Measurements from ENCODE around the gene EML2.
"Not testable (repeated sequence)": the region's sequence is repeated elsewhere in the genome, so short reads cannot be mapped to it uniquely, and the experiment has no call there.

EML2 gene

DNA sequence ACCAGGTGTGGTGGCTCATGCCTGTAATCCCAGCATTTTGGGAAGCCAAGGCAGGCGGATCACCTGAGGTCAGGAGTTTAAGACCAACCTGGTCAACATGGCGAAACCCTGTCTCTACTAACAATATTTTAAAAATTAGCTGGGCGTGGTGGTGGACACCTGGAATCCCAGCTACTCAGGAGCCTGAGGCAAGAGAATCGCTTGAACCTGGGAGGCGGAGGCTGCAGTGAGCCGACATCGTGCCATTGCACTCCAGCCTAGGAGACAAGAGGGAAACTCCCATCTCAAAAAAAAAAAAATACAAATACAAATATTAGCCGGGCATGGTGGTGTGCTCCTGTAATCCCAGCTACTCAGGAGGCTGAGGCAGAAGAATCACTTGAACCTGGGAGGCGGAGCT is 24.1 kb downstream of the EML2 start:
- not testable (repeated sequence) for DNase-seq

DNA sequence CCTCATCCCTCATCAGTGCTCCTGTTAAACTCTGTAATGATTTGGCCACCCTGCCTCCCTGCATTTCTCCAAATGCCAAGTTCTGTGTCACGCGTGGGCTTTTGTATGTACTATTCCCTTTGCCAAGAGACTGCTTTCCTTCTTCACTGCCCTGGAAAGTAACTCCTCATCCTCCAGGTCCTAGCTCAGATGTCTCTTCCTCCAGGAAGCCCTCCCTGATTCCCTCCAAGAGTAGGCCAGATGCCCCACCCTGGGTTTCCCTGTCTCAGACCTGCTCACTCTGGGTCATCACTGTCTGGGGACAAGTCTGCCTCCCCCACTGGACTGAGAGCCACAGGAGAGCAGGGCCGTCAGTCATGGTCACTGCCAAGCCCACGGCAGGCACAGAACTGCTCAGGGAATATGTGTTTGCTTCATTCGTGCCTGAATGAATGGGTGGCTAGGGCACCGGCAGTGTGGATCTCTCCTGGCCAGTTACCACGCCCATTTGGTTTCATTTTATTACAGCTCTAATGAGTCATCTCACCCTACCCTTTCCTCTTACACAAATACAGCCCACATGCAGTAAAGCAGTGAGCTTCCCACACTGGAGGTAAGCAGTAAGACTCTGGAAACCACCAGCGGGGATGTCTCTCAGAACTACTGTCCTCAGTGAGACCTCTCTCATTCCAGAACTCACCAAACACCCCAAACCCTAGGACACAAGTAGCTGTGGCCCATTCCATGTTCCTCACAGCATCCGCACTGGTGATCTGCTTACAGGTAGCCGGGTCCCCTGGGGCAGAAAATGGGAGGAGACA is 25.1 kb downstream of the EML2 start:
- peak; percentile 41 for DNase-seq

DNA sequence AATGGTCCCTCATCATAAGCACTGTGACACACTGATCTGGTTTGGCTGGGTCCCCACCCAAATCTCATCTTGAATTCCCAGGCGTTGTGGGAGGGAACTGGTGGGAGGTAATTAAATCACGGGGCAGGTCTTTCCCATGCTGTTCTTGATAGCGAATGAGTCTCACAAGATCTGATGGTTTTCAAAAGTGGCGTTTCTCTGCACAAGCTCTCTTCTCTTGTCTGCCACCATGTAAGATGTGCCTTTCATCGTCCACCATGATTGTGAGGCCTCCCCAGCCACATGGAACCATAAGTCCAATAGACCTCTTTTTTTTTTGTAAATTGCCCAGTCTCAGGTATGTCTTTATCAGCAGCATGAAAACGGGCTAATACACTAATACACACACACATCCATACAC is 30.2 kb downstream of the EML2 start:
- no peak for DNase-seq

DNA sequence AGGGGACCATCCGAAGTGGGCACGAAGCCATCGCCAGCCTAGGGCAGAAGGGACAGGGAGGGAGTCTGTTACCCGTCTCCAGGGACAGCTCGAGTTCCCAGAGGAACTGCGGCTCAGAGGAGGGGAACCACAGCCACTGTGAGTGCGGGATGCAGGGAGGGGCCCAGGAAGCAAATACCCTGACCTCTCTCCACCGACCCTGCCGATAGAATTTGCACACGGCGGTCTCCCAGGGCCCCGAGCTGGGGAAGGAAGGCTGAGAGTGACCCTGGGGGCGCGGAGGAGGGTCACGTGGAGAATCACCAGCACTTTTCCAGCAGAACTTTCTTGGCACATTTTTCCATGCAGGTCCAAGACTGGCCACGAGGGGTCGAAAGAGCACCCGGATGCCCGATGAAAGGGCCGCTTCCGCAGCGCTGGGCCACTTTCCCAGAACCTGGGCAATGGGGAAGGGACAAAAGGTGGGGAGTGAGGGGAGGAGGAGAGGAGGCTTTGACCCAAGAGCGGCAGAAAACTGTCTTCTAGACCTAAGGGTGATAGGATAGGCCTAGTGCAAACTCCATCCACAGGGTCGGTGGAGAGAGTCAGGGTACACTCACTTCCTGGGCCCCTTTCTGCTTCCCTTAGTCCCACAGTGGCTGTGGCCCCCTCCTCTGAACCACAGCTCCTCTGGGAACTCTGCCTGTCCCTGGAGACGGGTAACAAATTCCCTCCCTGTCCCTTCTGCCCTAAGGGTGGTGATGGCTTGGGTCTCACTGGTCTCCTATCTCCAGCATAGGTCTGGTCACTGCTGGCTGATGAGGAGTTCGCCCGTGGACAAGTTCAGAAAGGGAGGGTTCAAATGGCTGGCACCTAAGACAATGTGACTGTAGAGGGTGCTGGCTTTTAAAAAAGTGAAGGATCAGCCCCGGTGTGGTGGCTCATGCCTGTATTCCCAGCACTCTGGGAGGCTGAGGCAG is 31.8 kb downstream of the EML2 start:
- peak; percentile 46 for DNase-seq

DNA sequence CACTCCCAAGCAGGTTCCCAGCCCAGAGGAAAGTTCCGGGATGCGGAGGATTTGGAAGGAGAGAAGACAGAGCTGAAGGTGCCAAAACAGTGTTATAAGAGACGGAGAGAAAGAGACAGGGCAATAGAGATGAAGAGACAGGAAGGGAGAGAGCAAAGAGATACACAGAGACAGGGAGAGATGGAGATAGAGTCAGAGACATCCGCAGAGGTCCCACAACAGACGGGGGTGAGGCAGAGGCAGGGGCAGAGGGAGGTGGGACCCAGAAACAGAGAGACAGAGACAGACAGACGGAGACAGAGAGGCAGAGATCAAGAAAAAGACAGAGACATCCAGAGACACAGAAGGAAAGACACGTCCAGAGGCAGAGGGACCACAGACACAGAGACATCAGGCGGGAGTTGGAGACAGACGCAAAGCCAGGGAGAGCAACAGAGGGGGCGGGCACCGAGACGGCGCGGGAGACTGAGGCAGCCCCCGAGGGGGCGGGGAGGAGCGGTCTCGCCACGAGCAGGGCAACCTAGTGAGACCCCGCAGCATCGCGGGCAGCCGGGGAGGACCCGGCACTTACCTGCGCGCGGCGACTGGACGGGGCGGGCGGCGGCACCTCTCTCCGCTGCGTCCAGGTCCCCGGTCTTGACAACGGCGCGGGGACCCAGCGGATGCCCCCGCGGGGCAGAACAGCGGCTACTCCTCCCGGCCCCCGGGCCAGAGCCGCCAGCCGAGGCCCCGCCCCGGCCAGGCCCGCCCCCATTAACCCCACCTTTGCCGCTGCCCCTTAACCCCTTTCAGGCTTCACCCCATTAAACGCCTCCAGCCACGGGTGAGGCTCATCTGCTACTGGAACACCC is 37.4 kb downstream of the EML2 start, which contains the start of gene GPR4:
Gene GPR4, minus strand, starts transcription at position 689 of the 851 bp plus-strand sequence. CDS start 10,346 bp downstream, outside the sequence.
- no peak for DNase-seq

DNA sequence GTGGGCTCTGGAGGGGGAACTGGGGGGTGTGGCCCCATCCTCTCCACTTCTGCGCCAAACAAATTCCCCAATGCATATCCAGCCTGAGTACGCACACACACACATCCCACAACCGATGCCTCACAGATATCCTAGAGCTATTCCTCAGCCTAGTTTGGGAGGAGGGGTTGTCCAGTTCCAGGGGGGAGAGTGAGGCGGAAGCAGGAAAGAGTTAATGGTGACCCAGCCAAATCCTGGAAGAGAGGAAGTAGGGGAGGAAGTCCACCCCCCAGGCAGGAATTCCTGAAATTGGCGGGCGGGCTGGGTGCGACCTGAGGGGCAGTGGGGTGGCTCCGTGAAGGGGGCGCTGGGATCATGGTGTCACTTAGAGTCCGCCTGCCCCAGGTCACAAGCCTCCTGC is 38.1 kb downstream of the EML2 start:
- no peak for DNase-seq

DNA sequence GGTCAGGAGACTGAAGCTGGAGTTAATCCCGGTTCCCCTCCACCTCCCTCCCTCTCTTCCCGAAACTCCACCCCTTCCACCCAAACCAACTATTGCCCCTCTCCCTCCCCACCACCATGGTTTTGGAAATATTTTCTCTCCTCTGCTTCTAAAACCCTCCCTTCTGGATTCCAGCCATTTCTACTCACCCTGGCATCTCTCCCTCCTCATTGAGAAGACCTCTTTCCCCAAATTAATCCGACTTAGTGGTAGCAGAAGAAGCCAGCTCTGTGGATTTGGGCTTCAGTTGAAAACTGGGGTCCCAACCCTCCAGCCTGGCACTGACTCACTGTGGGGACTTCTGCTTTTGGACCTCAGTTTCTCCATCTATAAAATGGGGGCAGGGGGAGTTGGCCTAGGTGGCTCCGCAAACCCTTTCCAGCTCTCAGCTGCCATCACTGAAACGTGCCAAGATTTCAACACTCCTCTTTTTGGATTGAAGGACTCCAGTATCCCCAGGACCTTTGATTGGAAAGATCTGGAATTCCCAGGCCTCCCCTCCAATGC is 38.8 kb downstream of the EML2 start:
- DNase-seq: no peak

DNA sequence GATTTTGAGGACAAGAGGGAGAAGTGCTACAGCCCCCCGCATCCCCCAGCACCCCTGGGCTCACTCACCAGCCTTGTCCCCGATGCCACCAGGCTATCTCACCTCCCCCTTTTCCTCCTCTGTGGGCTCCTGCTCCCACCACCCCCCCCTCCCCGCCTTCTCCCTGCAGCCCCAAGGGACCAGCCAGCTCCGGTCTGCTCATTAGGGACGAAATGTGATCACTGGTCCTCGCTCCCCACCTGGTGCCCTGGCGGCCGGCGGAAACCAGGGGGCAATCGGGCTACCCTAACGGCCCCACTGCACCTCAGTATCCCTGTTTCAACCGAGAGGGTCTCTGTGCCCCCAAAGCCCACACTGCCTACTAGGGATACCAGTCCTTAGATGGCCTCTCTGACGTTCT is 39.9 kb downstream of the EML2 start:
- DNase-seq: no peak

DNA sequence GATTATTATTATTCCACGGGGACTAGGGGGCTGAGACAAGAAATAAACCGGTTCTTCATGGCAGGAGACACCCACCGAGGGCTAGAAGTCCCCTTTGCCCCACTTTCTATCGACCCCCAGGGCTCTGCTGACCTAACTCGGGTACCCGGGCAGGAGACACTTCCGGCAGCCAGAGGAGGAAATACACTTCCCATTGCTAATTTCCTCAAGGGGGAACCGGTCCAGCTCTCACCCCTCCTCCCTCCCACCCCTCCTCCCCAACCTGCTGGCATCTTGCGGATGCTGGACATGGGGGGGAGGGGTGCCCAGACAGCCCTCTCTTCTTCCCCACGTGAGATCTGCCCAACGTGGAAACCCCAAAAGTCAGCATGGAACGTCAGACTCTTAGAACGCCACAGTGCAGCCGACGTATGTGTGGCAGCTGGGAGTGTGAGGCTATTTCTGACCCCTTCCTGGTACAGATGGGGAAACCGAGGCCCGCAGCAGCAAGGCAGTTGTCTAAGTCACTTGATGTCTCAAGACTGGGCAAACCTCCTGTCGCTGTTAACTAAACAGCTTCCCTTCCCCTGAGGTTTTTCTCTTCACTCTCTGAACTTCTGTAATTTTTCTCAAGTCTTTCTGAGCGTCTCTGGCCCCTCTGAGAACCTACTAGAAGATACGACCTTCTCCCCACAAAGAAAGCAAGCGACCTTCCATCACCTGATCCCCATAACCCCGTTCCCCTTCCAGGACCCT is 40.8 kb downstream of the EML2 start:
- DNase-seq: peak; percentile 17

DNA sequence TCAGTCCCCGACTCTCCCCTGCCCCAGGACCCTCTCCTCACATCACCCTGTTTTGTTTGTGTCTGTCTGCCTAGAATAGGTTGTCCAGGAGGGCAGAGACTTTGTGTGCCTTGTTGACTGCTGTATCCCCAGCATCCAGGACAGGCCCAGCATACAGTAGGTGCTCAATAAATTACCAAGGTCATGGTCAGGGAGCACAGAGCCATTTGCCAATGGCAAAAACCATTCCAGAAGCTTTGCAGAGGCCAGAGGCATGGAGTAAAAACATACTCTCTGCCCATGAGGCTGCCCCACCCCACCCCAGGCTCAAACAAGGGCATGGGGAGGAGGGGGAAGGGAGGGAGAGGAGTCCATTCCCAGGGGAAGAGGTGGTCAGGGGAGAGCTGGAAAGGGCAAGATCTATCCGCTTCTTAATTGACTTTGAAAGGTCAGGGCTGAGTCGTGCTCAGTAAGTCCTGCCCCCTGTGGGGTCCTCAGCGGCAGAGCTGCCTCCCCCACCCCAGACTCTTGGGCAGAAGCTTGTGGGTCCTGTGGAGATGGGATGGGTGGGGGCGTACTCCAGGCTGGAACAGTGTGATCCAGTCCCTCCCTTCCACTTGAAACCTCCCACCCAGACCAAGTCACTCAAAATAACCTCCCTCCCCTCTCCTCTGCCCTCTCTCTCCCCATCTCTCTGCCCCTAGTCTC is 41.6 kb downstream of the EML2 start:
- no peak for DNase-seq

DNA sequence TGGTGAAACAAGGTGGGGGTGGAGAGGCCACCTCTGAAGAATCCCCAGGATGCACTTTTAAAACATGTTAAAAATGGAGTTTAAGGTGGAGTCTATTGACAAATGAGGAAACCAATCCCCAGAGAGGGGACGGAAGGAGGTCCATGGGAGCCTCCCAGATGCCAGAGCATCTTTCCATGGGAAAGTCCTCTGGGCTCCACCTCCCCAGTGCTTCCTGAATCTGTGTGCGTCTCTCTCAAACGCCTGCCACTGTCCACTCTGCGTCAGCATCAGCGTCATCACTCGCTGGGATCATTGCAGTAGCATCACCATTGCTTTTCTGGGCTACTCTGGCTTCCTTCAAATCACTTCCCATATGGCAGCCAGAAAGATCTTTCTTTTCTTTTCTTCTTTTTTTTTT is 43.4 kb downstream of the EML2 start:
- DNase-seq: no peak

DNA sequence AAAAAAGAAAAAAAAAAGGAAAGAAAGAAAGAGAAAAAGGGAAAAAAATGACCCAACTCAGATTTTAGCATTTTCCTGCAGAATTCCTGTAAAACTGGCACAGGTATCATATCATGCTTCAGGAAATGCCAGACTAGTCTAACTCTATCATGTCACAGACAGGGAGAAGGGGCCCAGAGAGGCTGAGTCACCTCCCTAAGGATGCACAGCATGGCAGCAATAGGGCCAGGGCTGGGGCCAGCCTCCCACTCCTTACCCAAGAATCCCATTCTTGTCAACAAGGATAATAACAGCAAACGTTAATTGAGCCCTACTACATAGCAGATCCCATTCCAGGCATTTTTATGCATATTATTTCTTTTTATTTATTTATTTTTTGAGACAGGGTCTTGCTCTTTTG is 45.7 kb downstream of the EML2 start:
- DNase-seq: no peak

DNA sequence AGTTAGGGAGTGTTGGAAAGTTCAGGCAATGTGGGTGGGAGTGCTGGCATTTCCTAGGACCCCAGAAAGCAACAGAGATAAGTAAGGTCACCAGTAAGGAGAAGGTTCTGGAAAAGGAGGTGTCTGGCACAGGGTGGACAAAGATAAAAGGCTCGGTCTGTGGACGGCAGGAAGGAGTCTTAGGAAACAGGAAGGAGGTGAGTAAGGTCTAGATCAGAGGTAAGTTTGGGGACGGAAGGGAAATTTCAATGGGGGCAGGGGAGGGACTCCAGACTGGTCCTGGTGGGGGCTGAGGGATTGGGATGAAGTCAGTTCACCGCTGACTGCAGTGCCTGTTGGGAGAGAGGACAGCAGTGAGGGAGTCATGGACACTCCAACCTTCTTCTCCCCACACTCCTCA is 46.8 kb downstream of the EML2 start:
- DNase-seq: no peak

DNA sequence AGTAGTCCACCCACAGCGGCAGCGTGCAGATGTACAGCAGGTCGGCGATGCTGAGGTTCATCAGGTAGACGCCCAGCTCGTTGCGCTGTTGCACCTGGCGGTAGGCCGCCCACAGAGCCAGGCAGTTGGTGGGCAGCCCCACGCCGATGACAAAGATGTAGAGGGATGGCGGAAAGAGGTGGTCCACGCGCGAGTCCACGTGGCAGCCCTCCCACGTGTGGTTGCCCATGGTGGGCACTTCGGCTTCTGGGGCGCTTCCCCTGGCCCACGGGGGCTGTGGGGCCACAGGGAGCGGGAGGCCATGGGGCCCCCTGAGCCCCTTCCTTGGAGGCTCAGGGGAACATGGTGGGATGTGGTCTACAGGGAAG is 47.6 kb downstream of the EML2 start:
- DNase-seq: no peak

DNA sequence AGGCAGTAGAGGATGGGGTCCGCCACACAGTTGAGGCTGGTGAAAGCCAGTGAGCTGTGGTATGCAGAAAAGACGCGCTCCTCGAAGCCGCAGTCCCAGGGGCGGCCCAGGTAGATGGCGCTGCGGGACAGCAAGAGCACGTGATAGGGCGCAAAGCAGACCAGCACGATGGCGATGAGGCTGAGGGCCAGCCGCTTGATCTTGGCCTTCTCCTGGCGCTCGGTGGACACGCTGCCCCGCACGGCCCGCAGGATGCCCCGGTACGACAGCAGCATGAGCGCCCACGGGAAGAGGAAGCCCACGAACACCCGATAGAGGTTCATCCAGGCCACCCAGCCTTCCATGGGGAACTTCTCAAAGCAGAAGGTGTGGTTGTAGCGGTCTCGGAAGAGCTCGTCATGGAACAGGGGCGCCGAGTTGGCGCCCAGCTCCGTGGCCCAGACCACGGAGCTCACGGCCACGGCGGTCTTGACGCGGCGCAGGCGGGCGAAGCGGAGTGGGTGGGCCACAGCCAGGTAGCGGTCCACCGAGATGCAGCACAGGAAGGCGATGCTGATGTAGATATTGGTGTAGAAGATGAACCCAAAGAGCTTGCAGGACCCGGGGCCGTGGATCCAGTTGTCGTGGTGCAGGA is 48.1 kb downstream of the EML2 start:
- peak; percentile 33 for DNase-seq

DNA sequence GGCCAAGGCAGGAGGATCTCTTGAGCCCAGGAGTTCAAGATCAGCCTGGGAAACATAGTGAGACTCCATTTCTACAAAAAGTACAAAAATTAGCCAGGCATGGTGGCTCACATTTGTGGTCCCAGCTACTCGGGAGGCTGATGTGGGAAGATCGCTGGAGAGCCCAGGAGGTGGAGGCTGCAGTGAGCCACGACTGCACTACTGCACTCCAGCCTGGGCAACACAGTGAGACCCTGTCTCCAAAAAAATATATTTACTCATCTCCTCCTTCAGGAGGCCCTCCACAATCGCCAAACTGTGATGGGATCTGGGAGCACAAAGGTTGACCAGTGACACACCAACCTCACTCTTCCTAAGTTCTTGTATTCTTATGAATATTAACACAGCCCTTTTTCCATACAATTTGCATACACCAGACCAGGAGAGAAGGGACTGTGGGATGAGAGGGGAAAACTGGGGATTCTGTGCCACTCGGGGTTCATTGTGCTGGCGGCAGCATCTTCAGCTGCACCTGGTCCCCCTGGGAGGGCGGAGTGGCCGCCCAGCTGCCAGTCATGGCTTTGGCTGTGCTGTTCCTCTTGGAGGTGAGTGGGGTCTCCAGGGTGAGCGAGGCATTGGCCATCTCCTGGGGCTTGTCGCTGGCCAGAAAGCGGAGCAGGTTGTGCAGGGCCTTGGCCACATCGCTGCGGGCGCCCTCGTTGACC is 48.7 kb downstream of the EML2 start:
- DNase-seq: no peak

DNA sequence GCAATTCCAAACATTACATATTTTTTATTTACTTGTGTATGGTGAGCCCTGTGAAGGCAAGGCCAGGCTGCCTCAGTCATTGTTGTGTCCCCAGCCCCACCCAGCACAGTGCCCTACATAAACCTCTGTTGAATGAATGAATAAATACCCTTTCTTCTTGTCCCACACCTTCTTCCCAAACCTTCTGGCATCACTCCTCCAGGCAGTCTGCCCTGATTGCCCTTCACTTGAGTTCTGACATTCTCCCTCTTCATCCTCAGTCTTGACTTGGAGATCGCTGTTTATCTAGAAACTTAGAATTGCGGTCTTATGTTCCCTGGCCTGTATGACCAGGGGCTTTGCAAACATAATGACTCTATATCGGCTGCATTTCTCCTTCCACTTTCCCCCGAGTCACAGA is 49.4 kb downstream of the EML2 start:
- DNase-seq: no peak

DNA sequence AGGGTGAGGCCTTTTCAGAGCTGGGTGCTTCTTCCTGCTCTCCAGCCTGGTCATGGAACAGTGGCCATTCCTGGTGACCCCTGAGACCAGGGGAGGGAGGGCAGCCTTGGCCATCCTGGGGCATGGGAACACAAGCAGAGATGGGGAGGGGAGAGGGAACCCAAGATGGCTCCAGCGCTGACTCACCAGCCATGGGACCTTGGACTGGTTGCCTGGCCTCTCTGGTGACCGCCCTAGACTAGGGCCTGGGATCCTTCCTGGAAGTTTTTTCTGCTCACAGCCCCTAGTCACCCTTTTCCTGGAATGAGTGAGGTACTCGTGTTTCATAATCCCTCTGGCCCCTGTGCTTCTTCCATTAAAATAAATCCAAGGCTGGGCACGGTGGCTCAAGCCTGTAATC is 51.3 kb downstream of the EML2 start:
- no peak for DNase-seq

DNA sequence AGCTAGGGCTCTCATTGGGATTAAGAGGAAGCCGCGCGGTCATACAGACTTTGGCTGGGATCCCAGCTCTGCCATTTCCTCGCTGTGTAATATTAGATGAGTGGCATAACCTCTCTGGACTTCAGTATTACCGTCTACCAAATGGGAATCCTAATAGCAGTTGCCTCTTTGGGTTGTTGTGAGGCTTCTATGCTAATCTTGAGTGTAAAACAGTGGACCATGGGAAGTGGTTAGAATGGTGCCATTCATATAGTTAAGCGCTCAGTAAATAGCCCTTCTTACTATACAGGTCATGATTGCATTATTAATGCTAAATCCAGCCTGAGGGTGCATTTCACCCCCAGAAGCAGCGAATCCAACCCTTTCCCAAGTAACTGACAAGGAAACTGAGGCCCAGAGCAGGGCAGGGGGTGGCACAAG is 54.0 kb downstream of the EML2 start:
- no peak for DNase-seq
